ENCODE results near the gene SETD3.
A peak's percentile ranks its signal among the peaks of the same experiment; 100 is the strongest.

Gene SETD3

DNA sequence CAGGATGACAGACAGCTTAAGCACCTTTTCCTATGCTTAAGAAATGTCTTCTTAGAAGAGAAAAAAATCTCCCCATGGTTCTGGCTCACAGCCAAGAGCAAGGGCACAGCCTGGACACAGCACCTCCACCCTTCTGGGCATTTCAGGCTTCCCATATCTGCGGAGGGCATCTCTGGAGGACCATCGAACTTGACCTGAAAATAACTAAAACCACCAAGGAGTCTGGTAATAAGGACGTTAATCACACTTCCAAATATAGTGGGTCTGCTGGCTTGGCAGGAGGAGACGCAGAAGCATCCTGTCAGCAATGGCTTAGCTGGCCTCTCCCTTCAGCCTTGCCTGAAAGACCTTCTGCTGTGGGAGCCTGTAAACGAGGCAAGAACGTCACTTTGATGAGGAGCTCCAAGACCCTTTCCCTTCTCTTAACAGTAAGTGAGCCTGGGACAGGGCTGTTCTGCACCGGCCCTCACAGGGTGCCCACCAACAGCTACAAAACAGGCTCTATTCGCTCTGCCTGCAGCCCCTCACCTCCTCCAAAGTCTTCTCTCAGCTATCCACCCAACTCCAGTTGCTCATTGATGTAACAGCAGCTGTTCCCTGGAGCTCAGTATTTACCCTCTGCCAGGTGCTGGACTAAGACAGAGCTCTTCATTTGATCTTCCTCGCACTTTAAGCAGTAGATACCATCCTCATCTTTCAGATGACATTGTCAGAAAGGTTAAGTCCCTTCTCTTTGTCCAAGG lies 13.2 kb downstream of the SETD3 start:
- TF ChIP-seq, protein P1, sequence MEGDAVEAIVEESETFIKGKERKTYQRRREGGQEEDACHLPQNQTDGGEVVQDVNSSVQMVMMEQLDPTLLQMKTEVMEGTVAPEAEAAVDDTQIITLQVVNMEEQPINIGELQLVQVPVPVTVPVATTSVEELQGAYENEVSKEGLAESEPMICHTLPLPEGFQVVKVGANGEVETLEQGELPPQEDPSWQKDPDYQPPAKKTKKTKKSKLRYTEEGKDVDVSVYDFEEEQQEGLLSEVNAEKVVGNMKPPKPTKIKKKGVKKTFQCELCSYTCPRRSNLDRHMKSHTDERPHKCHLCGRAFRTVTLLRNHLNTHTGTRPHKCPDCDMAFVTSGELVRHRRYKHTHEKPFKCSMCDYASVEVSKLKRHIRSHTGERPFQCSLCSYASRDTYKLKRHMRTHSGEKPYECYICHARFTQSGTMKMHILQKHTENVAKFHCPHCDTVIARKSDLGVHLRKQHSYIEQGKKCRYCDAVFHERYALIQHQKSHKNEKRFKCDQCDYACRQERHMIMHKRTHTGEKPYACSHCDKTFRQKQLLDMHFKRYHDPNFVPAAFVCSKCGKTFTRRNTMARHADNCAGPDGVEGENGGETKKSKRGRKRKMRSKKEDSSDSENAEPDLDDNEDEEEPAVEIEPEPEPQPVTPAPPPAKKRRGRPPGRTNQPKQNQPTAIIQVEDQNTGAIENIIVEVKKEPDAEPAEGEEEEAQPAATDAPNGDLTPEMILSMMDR (IDR thresholded peaks at IDR 0.05; ENCODE audit: insufficient read depth, low read depth, low read length, missing control alignments): no peak
- no peak overlapping the region for H3K4me3 ChIP-seq (ENCODE audit: low read length)
- no peak for DNase-seq (ENCODE audit: low read depth)

DNA sequence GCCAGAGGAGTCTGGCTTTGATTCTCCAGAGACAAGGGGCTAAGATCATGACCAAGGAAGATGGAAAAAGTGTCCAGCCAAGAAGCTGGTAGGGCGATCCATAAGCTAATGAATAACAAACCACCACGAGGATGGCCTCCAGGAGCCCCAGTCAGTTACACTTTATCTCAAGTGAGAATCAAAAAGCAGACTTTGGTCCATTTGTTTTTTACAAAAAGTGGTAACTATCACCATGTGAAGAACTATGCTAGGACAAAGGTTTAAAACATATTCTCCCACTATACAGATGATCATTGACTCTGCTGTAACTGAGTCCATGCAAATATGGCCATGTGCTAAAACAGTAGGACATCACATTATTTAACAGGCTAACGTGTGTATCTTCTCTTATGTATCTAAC lies 13.9 kb downstream of the SETD3 start:
- H3K4me3 ChIP-seq (ENCODE audit: low read length): no peak overlapping the region
- no peak for DNase-seq (ENCODE audit: low read depth)
- TF ChIP-seq, protein P1 (IDR thresholded peaks at IDR 0.05; ENCODE audit: insufficient read depth, low read depth, low read length, missing control alignments): no peak

DNA sequence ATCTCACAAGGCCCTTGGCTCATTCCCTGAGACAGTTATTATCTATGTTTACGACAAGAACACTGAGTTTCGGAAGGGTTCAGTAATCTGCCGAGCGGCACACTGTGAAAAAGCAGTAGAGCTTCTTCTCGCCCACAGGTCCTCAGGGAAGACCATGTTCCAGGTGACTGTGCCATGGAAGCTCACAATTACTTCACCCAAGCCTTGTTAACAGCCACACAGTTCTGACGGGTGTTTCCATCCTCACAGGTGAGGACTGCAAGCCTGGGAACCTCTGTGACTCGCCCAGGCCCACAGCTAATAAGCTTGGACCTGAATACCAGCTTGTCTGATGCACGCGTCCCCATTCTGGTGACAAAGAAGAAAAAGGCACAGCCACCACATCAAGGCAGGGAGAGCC lies 15.4 kb downstream of the SETD3 start:
- DNase-seq (ENCODE audit: low read depth): no peak
- TF ChIP-seq, protein P1 (IDR thresholded peaks at IDR 0.05; ENCODE audit: insufficient read depth, low read depth, low read length, missing control alignments): no peak
- no peak overlapping the region for H3K4me3 ChIP-seq (ENCODE audit: low read length)

DNA sequence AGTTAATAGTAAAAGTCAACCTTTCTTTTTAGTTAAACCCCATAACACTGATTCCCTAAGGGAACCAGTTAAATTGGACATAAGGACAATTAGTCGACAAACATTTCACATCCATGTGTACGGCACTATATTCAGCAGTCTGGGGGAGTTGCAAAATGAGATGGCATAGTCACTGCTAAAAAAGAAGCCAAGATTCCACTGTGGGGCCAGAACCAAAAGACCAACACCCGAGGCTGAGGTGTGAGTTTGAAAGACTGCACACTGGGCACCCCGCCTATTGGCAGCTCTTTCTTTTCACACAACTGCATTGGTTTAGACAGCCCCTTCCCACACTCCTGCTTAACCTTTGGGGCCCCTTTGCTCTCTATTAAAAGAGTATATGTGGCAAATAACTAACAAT lies 16.7 kb downstream of the SETD3 start:
- H3K4me3 ChIP-seq (ENCODE audit: low read length): no peak overlapping the region
- TF ChIP-seq, protein P1 (IDR thresholded peaks at IDR 0.05; ENCODE audit: insufficient read depth, low read depth, low read length, missing control alignments): no peak
- no peak for DNase-seq (ENCODE audit: low read depth)

DNA sequence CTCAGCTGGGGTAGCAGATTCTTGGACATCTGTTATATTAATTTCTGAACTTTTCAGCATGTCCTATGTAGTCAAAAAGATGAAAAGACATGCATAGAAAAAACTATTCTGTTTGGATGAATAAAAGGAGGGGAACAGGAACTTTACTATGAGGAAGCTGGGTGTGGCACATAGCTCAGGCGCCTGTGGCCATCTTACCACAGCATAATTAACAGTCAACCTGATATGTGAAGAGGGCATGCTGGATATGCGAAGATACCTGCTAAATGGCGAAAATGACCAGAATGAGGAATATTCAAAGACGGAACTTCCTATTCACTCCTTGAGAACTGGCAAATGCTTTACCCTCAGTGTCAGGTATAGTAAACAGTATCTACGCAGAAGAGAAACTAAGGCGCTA lies 18.4 kb downstream of the SETD3 start:
- peak; percentile 44 for DNase-seq (ENCODE audit: low read depth)
- TF ChIP-seq, protein P1 (IDR thresholded peaks at IDR 0.05; ENCODE audit: insufficient read depth, low read depth, low read length, missing control alignments): no peak
- no peak overlapping the region for H3K4me3 ChIP-seq (ENCODE audit: low read length)

DNA sequence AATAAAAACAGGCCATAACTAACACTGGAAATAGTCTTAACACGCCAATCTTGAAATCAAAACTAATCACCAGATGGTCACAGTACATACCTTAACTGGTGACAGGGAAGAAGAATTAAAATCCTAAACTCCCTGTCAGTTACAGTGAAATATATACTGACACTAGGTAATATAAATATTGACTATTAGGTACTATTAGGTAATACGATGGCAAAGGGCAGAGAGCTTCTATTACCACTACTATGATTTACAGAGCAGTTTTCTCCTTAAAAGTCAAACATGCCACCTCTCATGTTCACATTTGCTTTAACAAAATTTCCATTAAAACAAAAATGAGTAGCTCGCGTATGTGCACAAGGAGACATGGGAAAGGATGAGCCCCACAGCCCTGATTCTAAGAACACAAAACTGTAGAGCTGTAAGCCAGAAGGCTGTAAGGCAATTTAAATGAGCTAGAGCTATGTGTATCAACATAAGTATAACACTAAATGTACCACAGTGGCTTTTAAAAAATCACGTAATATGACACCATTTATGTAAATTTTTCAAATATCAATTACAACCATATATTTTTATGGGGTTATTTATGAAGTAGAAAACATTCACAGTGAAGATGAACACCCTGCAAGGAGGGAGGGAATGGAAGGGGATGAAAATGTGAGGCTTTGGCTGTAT lies 19.1 kb downstream of the SETD3 start:
- DNase-seq (ENCODE audit: low read depth): no peak
- TF ChIP-seq, protein P1 (IDR thresholded peaks at IDR 0.05; ENCODE audit: insufficient read depth, low read depth, low read length, missing control alignments): no peak
- no peak overlapping the region for H3K4me3 ChIP-seq (ENCODE audit: low read length)

Measured in epithelial cell of esophagus (primary cell).